Epithelial cell of proximal tubule (primary cell): Measurements from ENCODE around the gene SMIM5. TPM values are rescaled to one million over a fixed set of nuclear protein-coding genes. Genes with fewer than 3 reads are reported as not detected.
A peak's percentile ranks its signal among the peaks of the same experiment; 100 is the strongest.

Experiments used
- DNase-seq: peaks from one replicate; pipeline ENCODE4 v3.0.0-alpha.2; 2011; ENCODE audit warnings: low read depth
- H3K4me3 ChIP-seq: 2 replicates; pipeline ENCODE4 v1.5.1; 2011; ENCODE audit warnings: low read depth, mild to moderate bottlenecking, low read length
- total RNA-seq: library from RNA; depleted of rRNA; stranded (reverse); fragments of >200 nt; gene quantifications from 2 replicates; pipeline ENCODE4 v1.2.3, GENCODE V29; 2015
- TF ChIP-seq, protein P1 (sequence below): conservative IDR thresholded peaks from 2 replicates; pipeline ENCODE4 v1.5.1; 2012; ENCODE audit warnings: low read depth, mild to moderate bottlenecking, low read length

The SMIM5 gene
- total RNA-seq, 1 donor from 2014 or later: 0.63 TPM

DNA sequence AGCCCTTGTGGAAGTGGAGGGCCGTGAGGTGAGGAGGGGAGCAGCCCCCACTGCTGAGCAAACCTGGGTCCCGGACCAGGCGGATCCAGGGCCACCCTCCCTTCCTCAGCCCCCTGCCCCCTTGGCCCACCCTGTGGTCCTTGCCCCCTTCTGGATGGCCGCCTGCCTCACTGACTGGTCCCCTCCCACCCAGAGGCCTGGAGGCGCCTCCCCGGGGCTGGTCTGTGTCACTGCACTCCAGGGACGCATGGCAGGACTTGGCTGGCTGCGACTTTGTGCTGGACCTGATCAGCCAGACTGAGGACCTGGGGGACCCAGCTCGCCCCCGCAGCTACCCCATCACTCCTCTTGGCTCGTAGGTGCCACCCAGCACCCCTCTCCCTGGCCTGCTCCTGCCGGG, 19.2 kb upstream of the SMIM5 start:
- no peak overlapping the region for H3K4me3 ChIP-seq
- TF ChIP-seq, protein P1, sequence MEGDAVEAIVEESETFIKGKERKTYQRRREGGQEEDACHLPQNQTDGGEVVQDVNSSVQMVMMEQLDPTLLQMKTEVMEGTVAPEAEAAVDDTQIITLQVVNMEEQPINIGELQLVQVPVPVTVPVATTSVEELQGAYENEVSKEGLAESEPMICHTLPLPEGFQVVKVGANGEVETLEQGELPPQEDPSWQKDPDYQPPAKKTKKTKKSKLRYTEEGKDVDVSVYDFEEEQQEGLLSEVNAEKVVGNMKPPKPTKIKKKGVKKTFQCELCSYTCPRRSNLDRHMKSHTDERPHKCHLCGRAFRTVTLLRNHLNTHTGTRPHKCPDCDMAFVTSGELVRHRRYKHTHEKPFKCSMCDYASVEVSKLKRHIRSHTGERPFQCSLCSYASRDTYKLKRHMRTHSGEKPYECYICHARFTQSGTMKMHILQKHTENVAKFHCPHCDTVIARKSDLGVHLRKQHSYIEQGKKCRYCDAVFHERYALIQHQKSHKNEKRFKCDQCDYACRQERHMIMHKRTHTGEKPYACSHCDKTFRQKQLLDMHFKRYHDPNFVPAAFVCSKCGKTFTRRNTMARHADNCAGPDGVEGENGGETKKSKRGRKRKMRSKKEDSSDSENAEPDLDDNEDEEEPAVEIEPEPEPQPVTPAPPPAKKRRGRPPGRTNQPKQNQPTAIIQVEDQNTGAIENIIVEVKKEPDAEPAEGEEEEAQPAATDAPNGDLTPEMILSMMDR: peak; percentile 34
- no peak for DNase-seq

DNA sequence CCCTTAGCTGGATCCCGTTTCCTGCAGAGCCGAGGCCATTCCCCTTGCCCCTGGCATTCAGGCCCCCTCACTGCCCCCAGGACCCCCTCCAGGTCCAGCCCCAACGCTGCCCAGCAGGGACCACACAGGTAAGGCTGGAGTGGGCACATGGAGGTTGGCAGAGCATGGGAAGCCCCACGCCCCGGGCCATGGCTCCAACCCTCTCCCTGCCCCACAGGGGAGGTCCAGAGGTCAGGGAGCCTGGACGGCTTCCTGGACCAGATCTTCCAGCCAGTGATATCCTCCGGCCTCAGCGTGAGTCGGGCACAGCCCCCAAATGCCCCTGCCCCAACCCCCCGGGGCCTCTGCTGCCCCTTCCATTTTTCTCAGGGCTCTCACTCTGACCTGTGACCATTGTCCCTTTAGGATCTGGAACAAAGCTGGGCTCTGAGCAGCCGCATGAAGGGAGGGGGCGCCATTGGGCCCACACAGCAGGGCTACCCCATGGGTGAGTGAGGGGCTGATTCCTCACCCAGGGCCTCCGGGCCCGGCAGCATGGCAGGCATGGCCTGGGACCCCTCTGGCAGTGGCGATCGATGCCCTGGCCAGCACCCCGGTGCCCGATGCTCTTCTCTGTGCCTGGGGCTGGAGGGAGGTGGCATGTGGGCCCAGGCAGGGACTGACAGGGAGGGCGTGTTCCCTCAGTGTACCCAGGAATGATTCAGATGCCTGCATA, 18.5 kb upstream of the SMIM5 start:
- no peak overlapping the region for H3K4me3 ChIP-seq
- TF ChIP-seq, protein P1: no peak
- DNase-seq: no peak

DNA sequence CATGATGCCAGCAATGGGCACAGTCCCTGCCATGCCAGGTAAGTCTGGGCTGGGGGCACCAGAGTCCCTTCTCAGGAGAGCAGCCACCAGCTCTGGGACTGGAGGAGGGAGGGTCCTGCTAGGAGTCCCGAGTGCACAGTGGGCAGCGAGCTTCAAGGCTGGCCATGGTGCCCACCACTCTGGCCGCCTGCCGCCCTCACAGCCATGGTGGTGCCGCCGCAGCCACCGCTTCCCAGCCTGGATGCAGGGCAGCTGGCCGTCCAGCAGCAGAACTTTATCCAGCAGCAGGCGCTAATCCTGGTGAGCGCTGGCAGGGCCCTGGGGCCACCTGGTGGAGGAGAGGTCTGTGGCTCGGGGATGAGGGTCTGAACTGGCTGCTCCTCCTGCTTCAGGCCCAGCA, 17.9 kb upstream of the SMIM5 start:
- no peak for DNase-seq
- TF ChIP-seq, protein P1: no peak
- no peak overlapping the region for H3K4me3 ChIP-seq

DNA sequence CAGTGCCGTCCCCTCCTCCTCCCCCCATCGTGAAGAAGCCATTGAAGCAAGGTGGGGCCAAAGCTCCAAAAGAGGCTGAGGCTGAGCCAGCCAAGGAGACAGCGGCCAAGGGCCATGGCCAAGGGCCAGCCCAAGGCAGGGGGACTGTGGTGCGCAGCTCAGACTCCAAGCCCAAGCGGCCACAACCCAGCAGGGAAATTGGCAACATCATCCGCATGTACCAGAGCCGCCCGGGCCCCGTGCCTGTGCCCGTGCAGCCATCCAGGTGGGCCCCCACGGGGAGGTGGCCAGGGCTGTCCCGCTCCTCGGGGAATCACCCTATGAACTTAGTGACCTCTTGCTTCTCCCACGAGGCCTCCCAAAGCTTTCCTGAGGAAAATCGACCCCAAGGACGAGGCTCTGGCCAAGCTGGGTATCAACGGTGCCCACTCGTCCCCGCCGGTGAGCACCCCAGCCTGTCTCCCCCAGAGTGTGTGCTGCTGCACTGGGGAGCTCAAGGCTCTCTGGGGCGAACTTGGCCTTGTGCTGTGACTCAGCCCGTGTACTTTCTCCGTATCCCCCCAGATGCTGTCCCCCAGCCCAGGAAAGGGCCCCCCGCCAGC, 16.6 kb upstream of the SMIM5 start:
- TF ChIP-seq, protein P1: no peak
- no peak overlapping the region for H3K4me3 ChIP-seq
- DNase-seq: no peak

DNA sequence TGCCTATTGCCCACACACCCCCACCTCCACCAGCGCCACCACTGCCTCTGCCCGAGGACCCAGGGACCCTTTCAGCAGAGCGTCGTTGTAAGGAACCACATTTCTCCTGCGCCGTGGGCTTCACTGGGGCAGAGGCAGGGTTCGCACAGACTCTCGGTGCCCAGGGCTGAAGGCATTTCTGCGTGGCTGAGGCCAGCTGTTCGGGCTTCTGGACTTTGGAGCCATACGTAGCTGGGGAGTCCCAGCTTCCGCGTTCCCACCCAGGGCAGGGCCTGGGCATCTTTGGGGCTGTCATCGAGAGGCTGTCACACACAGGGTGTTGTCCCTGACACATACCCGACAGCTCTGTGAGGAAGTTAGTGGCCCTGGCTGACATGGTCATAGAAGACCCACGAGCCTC, 16.0 kb upstream of the SMIM5 start:
- DNase-seq: no peak
- TF ChIP-seq, protein P1: no peak
- no peak overlapping the region for H3K4me3 ChIP-seq

DNA sequence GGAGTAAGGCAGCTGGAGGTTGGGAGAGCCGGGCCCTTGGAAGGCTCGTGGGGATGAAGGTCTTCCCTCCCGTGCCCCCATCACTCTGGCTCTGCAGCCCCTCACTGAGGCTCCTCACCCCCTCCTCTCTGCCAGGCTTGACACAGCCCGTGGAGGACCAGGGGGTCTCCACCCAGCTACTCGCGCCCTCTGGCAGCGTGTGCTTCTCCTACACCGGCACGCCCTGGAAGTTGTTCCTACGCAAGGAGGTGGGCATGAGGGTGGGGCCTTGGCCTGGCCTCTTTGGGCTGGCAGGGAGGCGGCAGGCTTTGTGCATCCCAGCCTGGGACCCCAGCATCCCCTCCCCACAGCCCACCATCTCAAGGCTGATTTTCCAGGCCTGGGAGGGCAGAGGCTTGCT, 15.6 kb upstream of the SMIM5 start:
- no peak overlapping the region for H3K4me3 ChIP-seq
- DNase-seq: no peak
- TF ChIP-seq, protein P1: no peak
